SK-N-MC (cell line): ENCODE measurements around the gene NHLH2.

Experiments
- EZH2 ChIP-seq: fragments of 200-600 bp; sonication (generic); IDR thresholded peaks from one replicate; pipeline ENCODE4 v1.6.1; 2017; ENCODE audit warnings: antibody characterized with exemption
- POLR2AphosphoS5 ChIP-seq: IDR thresholded peaks from 2 replicates; pipeline ENCODE4 v1.6.1; 2012; ENCODE audit warnings: mild to moderate bottlenecking, low read depth, low read length, borderline replicate concordance

GRCh38 chr1:115874497-115874896, 33.6 kb upstream of the NHLH2 start:
- TF ChIP-seq EZH2 (no peak), POLR2AphosphoS5 (no peak)
